Measurements from ENCODE around the gene FCHSD2.
"Not testable (repeated sequence)": the region's sequence is repeated elsewhere in the genome, so short reads cannot be mapped to it uniquely, and the experiment has no call there.

FCHSD2 gene

GRCh38 chr11:72940417-72940816, 201.7 kb downstream of the FCHSD2 start:
- no peak for DNase-seq (ENCODE audit: low read depth in 2 of 3, low spot score in 2 of 3)

GRCh38 chr11:72939031-72939430, 203.1 kb downstream of the FCHSD2 start:
- no peak for DNase-seq (ENCODE audit: low read depth in 2 of 3, low spot score in 2 of 3)

GRCh38 chr11:72937439-72937838, 204.7 kb downstream of the FCHSD2 start:
- no peak for DNase-seq (ENCODE audit: low read depth in 2 of 3, low spot score in 2 of 3)

GRCh38 chr11:72935700-72936099, 206.4 kb downstream of the FCHSD2 start:
- no peak for DNase-seq (ENCODE audit: low read depth in 2 of 3, low spot score in 2 of 3)

DNA sequence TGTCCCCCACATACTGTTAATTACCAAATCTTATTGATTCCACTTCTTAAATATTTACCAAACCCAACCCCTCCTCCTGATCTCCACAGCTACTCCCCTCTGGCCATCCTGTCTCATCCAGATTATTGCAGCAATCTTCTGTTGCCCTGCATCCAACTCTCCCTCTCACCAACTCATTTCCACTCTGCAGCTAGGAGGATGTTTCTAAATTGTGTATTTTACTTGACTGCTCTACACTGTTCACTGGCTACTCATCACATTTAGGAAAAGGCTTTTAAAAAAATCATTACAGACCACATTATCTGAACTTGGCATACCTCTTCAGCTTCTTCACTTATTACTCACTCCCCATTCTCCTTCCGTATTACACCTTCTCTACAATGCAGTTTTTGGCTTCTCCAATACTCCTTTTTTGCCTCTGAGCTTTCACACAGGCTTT, 210.0 kb downstream of the FCHSD2 start:
- no peak for DNase-seq (ENCODE audit: low read depth in 2 of 3, low spot score in 2 of 3)

- no peak for DNase-seq (ENCODE audit: low read depth in 2 of 3, low spot score in 2 of 3)
These were observed 212.1 kb downstream of the FCHSD2 start for GRCh38 chr11:72930008-72930407.

DNA sequence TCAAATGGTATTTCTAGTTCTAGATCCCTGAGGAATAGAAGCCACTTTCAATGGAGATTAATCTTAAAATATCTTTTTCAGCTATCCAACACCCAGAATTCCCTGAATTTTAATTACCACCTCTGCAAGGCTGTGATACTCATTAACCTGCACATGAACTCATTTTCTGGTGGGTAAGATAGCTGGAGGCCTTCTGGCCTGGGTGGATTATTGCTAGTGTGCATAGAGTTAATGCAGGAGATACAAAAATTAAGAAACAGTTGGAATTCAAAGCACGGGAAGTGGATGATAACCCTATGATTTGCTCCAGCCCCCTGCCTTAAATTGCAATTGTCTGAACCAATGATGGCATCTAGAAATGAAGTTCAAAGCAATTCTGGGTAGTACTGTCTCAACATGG, 212.9 kb downstream of the FCHSD2 start:
- DNase-seq (ENCODE audit: low read depth in 2 of 3, low spot score in 2 of 3): no peak

DNA sequence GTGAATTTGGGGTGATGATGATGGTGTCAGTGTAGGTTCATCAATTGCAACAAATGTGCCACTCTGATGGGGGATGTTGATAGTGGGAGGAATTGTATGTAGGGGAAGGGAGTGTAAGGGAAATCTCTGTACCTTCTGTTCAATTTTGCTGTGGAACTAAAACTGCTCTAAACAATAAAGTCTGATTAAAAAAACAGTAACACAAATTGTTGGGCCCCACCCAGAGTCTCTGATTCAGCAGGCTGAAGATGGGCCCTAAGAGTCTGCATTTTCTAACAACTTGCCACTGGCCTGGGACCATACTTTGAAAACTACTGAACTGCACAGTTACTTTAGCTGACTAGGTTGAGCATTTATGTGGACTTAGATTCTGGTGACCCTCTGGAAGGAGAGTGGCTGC, 214.7 kb downstream of the FCHSD2 start:
- no peak for DNase-seq (ENCODE audit: low read depth in 2 of 3, low spot score in 2 of 3)

GRCh38 chr11:72926076-72926475, 216.0 kb downstream of the FCHSD2 start:
- DNase-seq (ENCODE audit: low read depth in 2 of 3, low spot score in 2 of 3): no peak

- DNase-seq (ENCODE audit: low read depth in 2 of 3, low spot score in 2 of 3): no peak
These were observed 216.5 kb downstream of the FCHSD2 start for GRCh38 chr11:72925656-72926055.

GRCh38 chr11:72924568-72925190, 217.4 kb downstream of the FCHSD2 start:
- no peak for DNase-seq (ENCODE audit: low read depth in 2 of 3, low spot score in 2 of 3)

GRCh38 chr11:72921028-72921716, 220.9 kb downstream of the FCHSD2 start:
- no peak for DNase-seq (ENCODE audit: low read depth in 2 of 3, low spot score in 2 of 3)

DNA sequence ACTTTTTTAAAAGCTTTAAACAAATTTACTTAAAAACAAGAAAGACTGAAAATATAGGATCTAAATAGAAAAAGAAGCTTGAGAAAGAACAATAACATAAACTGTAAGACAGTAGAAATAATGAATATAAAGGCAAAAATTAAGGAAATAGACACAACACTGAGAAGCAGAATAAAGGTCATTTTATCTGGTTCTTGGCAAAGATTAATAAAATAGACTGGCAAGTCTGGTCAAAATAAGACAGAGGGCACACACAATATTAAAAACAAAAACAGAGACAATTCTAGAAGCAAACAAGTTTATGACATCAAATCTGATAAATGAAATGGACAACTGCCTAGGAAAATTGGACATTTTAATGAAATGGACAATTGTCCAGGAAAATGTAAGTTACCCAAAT, 222.1 kb downstream of the FCHSD2 start:
- DNase-seq (ENCODE audit: low read depth in 2 of 3, low spot score in 2 of 3): no peak

DNA sequence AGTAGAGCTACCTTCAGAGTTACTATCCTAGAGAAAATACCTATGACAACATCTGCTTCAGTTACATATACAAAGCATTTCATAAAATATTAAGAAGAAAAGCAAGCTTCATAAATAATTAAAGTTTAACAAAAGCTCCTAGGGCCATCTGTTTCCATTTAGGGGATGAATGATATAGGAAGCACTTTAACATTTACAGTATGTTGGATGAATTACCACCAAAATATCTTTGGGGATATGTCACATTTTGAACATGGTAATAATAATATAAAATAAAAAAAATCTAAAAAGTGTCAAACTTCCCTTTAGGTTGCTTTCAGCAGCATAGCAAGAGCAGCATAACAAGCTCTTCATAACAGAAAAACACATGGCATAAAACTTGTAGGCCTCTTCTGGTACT, 223.3 kb downstream of the FCHSD2 start:
- no peak for DNase-seq (ENCODE audit: low read depth in 2 of 3, low spot score in 2 of 3)

DNA sequence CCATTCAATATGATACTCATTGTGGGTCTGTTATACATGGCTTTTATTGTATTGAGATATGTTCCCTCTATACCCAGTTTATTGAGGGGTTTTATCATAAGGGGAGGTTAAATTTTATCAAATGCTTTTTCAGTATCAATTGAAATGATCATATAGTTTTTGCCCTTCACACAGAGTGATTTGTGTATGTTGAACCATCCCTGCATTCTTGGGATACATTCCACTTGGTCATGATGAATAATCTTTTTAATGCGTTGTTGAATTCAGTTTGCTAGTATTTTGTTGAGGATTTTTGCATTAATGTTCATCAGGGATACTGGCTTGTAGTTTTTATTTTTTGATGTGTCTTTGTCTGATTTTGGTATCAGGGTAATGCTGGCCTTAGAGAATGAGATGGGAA, 229.9 kb downstream of the FCHSD2 start:
- DNase-seq (ENCODE audit: low read depth in 2 of 3, low spot score in 2 of 3): no peak

GRCh38 chr11:72909558-72910388, 232.3 kb downstream of the FCHSD2 start:
- not testable (repeated sequence) for DNase-seq (ENCODE audit: low read depth in 2 of 3, low spot score in 2 of 3)

GRCh38 chr11:72908032-72908676, 234.0 kb downstream of the FCHSD2 start:
- DNase-seq (ENCODE audit: low read depth in 2 of 3, low spot score in 2 of 3): no peak

DNA sequence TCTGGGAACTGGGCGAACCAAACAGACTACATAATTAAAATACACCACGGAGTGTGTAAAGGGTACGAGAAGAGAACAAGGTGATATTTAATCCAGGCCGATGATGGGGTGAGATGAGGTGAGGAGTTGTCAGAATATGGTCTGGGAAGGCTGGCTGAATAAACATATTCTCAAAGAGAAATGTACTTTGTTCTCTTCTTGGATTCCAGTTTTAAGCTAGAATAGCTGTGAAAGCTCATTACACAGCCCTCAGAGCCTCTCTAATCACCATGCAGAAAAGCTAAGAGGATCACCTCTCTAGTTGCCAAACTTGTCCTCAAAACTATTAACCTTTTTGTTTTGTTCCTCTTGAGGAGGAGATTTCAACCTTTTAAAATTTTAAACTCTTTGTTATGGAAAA, 238.1 kb downstream of the FCHSD2 start:
- no peak for DNase-seq (ENCODE audit: low read depth in 2 of 3, low spot score in 2 of 3)

GRCh38 chr11:72901374-72901773, 240.7 kb downstream of the FCHSD2 start:
- no peak for DNase-seq (ENCODE audit: low read depth in 2 of 3, low spot score in 2 of 3)

- no peak for DNase-seq (ENCODE audit: low read depth in 2 of 3, low spot score in 2 of 3)
These were observed 242.1 kb downstream of the FCHSD2 start for GRCh38 chr11:72900013-72900412.

GRCh38 chr11:72899238-72899637, 242.9 kb downstream of the FCHSD2 start:
- DNase-seq (ENCODE audit: low read depth in 2 of 3, low spot score in 2 of 3): no peak

DNA sequence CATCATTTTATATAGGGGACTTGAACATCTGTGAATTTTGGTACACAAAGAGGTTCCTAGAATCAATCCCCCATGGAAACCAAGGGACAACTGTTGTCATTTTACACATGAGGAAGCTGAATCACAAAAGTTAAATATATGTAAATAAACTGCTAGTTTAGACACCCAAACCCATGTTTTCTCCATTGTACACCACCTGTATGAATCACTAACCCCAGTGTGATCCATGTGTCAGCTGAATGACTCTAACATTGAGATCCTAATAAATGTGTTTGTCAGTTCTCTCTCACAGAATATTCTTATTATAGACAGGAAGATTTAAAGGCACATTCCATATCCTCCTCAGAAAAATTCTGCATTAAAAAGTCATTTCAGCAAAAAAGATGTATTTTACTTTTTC, 244.6 kb downstream of the FCHSD2 start:
- no peak for DNase-seq (ENCODE audit: low read depth in 2 of 3, low spot score in 2 of 3)
